ENCODE results near the gene ZNF330.

ZNF330 gene

DNA sequence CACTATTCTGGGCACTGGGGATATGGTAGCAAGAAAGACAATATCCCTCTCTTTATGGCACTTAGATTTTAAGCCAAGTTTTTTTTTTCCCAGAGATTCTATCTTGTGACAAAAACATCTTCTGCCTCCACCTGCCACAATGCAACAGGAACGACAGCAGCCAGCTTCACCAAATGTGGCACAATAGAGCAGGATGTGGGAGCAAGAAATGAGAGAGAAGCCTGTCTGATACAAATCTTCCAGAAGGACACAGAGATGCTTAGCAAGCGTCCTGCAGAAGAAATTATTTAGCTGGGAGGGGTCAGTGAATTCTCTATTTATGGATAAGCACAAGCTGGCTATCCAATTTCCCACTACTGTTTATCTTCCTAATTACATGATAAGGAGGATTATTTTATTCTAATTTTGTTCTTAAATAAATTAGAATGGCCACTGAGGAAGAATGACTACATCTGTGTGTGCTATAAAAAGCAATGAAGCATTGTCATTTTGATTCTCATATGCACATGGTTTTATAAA lies 27.1 kb upstream of the ZNF330 start:
- FAIRE-seq (peak; percentile 41), DNase-seq (ENCODE audit: insufficient read length, low spot score) (no peak)
- TF ChIP-seq CTCF (IDR thresholded peaks at IDR 0.05; ENCODE audit: insufficient read depth, missing control alignments), result no peak

DNA sequence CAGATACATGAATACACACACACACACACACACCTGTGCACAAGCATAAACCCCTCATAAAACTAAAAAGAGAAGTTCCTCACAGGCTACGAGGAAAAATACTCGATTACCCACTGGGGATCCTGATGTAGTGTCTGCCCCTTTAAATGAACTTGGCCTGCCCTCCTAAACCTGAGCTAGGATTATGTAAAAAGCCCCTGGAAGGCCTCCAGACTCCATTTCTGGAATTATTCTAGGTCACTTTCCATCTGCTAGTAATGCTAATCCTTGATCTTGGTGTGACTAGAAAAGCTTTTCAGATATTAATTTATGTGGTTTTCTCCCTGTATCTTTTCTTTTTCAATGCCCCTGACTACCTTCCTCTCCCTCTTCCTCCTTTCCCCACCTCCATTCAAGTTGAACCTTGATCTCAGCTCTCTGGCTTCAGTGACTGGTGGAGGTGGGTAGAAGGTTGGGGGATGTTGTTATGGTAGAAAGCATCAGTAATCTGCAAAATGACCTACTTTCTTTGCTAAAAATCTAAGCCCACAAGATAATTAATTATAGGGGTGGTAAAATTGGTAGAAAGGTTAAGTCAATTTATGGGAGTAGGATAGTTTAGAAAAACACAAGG lies 25.5 kb upstream of the ZNF330 start:
- no peak for TF ChIP-seq CTCF (IDR thresholded peaks at IDR 0.05; ENCODE audit: insufficient read depth, missing control alignments)
- peak; percentile 48 for FAIRE-seq
- DNase-seq (ENCODE audit: insufficient read length, low spot score), result no peak

GRCh38 chr4:141196227-141196933 lies 24.3 kb upstream of the ZNF330 start:
- no peak for TF ChIP-seq CTCF (IDR thresholded peaks at IDR 0.05; ENCODE audit: insufficient read depth, missing control alignments)
- FAIRE-seq, result no peak
- DNase-seq (ENCODE audit: insufficient read length, low spot score), result no peak

DNA sequence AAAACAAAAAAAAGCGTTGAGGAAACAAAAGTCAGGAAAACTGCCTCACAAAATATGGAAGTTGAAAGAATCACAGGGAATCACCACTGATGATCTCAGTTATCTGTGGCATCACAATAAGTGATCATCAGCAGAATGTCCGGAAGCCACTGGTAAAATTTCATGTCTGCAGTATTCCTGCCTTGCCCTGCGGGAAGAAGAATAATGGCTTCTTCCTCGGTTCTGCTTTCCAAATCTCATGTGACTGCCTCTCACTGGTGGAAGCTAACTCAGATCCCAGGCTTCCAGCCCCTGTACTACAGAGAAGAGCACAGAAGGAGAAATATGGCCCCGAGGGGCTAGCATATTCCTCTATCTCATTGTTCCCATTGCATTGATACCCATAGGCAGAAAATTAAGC lies 12.7 kb upstream of the ZNF330 start:
- DNase-seq (ENCODE audit: insufficient read length, low spot score) (no peak), FAIRE-seq (no peak)
- TF ChIP-seq CTCF (IDR thresholded peaks at IDR 0.05; ENCODE audit: insufficient read depth, missing control alignments), result no peak

DNA sequence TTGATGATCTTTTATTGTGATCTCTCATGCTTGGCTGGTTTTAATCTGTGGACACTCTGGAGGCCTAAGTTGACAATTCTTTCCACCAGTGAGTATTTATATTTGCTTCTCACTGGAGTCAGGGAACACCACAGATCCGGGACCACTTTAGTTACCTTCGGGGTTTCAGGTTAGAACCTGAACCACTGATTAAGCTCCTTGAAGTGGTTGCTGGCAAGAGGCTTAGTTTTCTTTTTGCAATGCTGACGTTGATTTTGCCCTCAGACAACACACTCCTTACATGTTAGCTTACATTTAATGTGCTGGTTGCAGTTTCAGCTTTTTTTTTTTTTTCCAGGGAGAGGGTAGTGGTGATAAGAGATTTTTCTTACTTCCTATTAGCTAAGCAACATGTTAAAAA lies 10.5 kb upstream of the ZNF330 start:
- DNase-seq (ENCODE audit: insufficient read length, low spot score) (no peak), FAIRE-seq (no peak)
- no peak for TF ChIP-seq CTCF (IDR thresholded peaks at IDR 0.05; ENCODE audit: insufficient read depth, missing control alignments)

- FAIRE-seq (no peak), DNase-seq (ENCODE audit: insufficient read length, low spot score) (no peak)
- TF ChIP-seq CTCF (IDR thresholded peaks at IDR 0.05; ENCODE audit: insufficient read depth, missing control alignments), result no peak
Measured at GRCh38 chr4:141213550-141213991, 7.1 kb upstream of the ZNF330 start.

- TF ChIP-seq CTCF (IDR thresholded peaks at IDR 0.05; ENCODE audit: insufficient read depth, missing control alignments), result no peak
- no peak for FAIRE-seq
- DNase-seq (ENCODE audit: insufficient read length, low spot score), result no peak
Measured at GRCh38 chr4:141215030-141215429, 5.7 kb upstream of the ZNF330 start.
